Smooth muscle cell (in vitro differentiated cells): Measurements from ENCODE around the gene SLC25A6. TPM values are rescaled to one million over a fixed set of nuclear protein-coding genes. Genes with fewer than 3 reads are reported as not detected.
"Not testable (repeated sequence)": the region's sequence is repeated elsewhere in the genome, so short reads cannot be mapped to it uniquely, and the experiment has no call there.

Source experiments
- DNase-seq: peaks from one replicate; lab custom pipeline; 2025; ENCODE audit not compliant: unreplicated experiment; lab: John Stamatoyannopoulos, UW
- H2AFZ ChIP-seq: fragments of 200-600 bp; sonication (generic); 2 replicates; pipeline ENCODE4 v1.6.0; 2016; ENCODE audit warnings: antibody characterized with exemption, low read depth, mild to moderate bottlenecking
- H3F3A ChIP-seq: fragments of 200-600 bp; sonication (generic); 2 replicates; pipeline ENCODE4 v1.6.0; 2017; ENCODE audit warnings: antibody characterized with exemption, low read depth
- H3K27ac ChIP-seq: fragments of 200-600 bp; sonication (generic); 2 replicates; pipeline ENCODE4 v1.5.1; 2016; ENCODE audit warnings: low read depth, mild to moderate bottlenecking
- H3K27me3 ChIP-seq: fragments of 200-600 bp; sonication (generic); 2 replicates; pipeline ENCODE4 v1.6.1; 2016; ENCODE audit warnings: low read depth, mild to moderate bottlenecking
- H3K36me3 ChIP-seq: fragments of 200-600 bp; sonication (generic); 2 replicates; pipeline ENCODE4 v1.5.1; 2016; ENCODE audit warnings: low read depth
- H3K4me1 ChIP-seq: fragments of 200-600 bp; sonication (generic); 2 replicates; pipeline ENCODE4 v1.5.1; 2016; ENCODE audit warnings: low read depth
- H3K4me2 ChIP-seq: fragments of 200-600 bp; sonication (generic); 2 replicates; pipeline ENCODE4 v1.6.0; 2016; ENCODE audit warnings: mild to moderate bottlenecking
- H3K4me3 ChIP-seq: fragments of 200-600 bp; sonication (generic); 2 replicates; pipeline ENCODE4 v1.5.1; 2016; ENCODE audit warnings: mild to moderate bottlenecking
- H3K79me2 ChIP-seq: fragments of 200-600 bp; sonication (generic); 2 replicates; pipeline ENCODE4 v1.6.0; 2016; ENCODE audit warnings: low read depth, mild to moderate bottlenecking
- H3K9ac ChIP-seq: fragments of 200-600 bp; sonication (generic); 2 replicates; pipeline ENCODE4 v1.6.0; 2016; ENCODE audit warnings: low read depth
- H3K9me3 ChIP-seq: fragments of 200-600 bp; sonication (generic); replicated peaks from 2 replicates; pipeline ENCODE4 v1.5.1; 2016; ENCODE audit warnings: low read depth
- H4K20me1 ChIP-seq: fragments of 200-600 bp; sonication (generic); 2 replicates; pipeline ENCODE4 v1.6.0; 2016; ENCODE audit warnings: low read depth
- WGBS: methylation state at CpG from one replicate; pipeline ENCODE4 v1.1.7; 2016; ENCODE audit warnings: low lambda C conversion rate; 5-methylcytosine and 5-hydroxymethylcytosine counted together
- polyA plus RNA-seq: library from polyadenylated mRNA; unstranded; fragments of >200 nt; fragmentation: Nextera tagmentation; extraction: Ambion mirVana; gene quantifications from 2 replicates; pipeline ENCODE4 v1.2.1, GENCODE V29; 2016
- total RNA-seq: library from RNA; depleted of rRNA; stranded (reverse); fragments of >200 nt; gene quantifications from 2 replicates; pipeline ENCODE4 v1.2.3, GENCODE V29; 2014
- TF ChIP-seq, protein P1 (sequence below): fragments of 200-600 bp; sonication (generic); IDR thresholded peaks from 2 replicates; pipeline ENCODE4 v1.5.1; 2017; ENCODE audit warnings: borderline replicate concordance, mild to moderate bottlenecking, antibody characterized with exemption; ENCODE audit not compliant: insufficient read depth, poor library complexity, severe bottlenecking

SLC25A6 gene
- total and polyA plus RNA-seq, 2 experiments from 2014 or later, result 160 to 288 TPM

DNA sequence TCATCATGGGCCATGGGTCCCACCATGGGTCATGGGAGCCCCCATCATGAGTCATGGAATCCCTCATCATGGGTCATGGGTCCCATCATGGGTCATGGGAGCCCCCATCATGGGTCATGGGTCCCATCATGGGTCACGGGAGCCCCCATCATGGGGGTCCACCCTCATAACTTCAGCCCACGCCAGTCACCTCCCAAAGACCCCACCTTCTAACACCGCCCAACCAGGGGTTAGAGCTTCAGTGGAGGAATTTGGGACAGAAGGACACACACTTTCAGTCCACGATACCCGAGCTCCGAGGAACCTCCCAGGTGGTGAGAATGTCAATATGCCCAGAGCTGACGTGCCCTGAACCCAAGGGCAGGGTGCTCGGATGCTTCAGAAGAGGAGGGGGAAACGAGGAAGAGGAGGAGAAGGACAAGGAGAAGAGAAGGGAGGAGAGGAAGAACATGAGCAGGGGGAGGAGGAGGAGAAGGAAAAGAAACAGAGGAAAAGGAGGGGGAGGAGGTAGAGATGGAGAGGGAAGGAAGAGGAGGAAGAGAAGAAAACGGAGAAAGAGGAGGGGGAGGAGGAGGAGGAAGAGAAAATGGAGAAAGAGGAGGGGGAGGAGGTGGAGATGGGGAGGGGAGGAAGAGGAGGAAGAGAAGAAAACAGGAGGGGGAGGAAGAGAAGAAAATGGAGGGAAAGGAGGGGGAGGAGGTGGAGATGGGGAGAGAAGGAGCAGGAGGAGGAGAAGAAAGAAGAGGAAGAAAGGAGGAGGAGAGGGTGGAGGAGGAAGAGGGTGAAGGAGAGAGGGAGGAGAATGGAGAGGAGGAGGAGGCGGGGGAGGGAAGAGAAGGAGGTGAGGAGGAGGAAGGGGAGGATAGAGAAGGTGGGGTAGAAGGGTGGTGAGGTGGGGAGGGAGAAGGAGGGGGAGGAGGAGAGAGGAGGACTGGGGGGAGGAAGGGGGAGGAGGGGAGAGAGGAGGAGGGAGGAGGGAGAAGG is 37.6 kb downstream of the SLC25A6 start:
- no peak overlapping the region for H3K4me2 ChIP-seq
- H3K4me1 ChIP-seq, result peaks cover 7% of the 10 kb centered on the region
- 92% methylated on average over 10 of the region's 11 CpGs for WGBS
- H3K36me3 ChIP-seq, result peaks cover 6% of the 10 kb centered on the region
- H3K79me2 ChIP-seq, result no peaks in the 10 kb centered on the region
- peaks cover 8% of the 10 kb centered on the region for H3K9me3 ChIP-seq
- H3F3A ChIP-seq, result peaks cover 10% of the 10 kb centered on the region
- no peaks in the 10 kb centered on the region for H3K27me3 ChIP-seq
- no peaks in the 10 kb centered on the region for H4K20me1 ChIP-seq
- H3K27ac ChIP-seq, result no peak overlapping the region
- H3K9ac ChIP-seq, result no peak overlapping the region
- no peak overlapping the region for H2AFZ ChIP-seq
- H3K4me3 ChIP-seq, result no peak overlapping the region
- no peak for DNase-seq
- TF ChIP-seq, protein P1, sequence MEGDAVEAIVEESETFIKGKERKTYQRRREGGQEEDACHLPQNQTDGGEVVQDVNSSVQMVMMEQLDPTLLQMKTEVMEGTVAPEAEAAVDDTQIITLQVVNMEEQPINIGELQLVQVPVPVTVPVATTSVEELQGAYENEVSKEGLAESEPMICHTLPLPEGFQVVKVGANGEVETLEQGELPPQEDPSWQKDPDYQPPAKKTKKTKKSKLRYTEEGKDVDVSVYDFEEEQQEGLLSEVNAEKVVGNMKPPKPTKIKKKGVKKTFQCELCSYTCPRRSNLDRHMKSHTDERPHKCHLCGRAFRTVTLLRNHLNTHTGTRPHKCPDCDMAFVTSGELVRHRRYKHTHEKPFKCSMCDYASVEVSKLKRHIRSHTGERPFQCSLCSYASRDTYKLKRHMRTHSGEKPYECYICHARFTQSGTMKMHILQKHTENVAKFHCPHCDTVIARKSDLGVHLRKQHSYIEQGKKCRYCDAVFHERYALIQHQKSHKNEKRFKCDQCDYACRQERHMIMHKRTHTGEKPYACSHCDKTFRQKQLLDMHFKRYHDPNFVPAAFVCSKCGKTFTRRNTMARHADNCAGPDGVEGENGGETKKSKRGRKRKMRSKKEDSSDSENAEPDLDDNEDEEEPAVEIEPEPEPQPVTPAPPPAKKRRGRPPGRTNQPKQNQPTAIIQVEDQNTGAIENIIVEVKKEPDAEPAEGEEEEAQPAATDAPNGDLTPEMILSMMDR, result no peak

DNA sequence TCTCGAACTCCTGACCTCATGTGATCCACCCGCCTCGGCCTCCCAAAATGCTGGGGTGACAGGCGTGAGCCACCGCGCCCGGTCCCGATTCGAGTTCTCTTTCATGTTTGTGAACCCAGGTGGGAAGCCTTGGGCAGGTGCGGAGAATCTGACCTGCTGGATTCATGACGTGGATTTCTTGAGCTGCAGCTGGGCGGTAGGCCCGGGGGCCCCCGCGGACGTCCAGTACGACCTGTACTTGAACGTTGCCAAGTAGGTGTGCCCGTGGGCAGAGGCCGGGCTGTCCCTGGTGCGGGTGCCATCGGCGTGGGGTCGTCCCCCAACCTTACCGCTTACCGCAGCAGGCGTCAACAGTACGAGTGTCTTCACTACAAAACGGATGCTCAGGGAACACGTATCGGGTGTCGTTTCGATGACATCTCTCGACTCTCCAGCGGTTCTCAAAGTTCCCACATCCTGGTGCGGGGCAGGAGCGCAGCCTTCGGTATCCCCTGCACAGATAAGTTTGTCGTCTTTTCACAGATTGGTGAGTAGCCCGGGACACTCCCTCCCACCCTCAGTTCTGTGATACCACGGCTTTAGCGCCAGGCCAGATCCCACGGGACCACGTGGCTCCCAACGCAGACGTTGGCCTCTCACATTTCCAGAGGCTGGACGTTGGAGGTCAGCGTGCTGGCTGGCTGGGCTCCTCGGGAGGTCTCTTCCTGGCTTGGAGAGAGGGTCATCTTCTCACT is 39.8 kb downstream of the SLC25A6 start:
- 96% methylated on average over 49 of the region's 49 CpGs for WGBS
- H3K36me3 ChIP-seq, result no peaks in the 10 kb centered on the region
- H3F3A ChIP-seq, result peaks cover 9% of the 10 kb centered on the region
- DNase-seq, result no peak
- H3K27ac ChIP-seq, result no peak overlapping the region
- H2AFZ ChIP-seq, result no peak overlapping the region
- H4K20me1 ChIP-seq, result no peaks in the 10 kb centered on the region
- H3K27me3 ChIP-seq, result no peaks in the 10 kb centered on the region
- H3K9ac ChIP-seq, result no peak overlapping the region
- H3K79me2 ChIP-seq, result no peaks in the 10 kb centered on the region
- H3K4me3 ChIP-seq, result no peak overlapping the region
- H3K4me2 ChIP-seq, result no peak overlapping the region
- TF ChIP-seq, protein P1, result no peak
- H3K4me1 ChIP-seq, result peaks cover 7% of the 10 kb centered on the region
- H3K9me3 ChIP-seq, result no peaks in the 10 kb centered on the region

DNA sequence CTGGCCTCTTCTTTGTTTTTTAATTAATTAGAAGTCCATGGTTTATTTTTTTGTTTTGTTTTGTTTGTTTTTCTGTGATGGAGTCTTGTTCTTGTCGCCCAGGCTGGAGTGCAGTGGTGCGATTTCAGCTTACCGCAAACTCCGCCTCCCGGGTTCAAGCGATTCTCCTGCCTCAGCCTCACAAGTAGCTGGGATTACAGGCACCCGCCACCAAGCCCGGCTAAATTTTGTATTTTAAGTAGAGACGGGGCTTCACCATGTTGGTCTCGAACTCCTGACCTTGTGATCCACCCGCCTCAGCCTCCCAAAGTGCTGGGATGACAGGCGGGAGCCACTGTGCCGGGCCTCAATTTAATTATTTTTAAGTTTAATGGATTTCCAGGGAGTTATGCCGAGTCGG is 42.3 kb downstream of the SLC25A6 start:
- WGBS, result 97% methylated on average over 15 of the region's 15 CpGs

DNA sequence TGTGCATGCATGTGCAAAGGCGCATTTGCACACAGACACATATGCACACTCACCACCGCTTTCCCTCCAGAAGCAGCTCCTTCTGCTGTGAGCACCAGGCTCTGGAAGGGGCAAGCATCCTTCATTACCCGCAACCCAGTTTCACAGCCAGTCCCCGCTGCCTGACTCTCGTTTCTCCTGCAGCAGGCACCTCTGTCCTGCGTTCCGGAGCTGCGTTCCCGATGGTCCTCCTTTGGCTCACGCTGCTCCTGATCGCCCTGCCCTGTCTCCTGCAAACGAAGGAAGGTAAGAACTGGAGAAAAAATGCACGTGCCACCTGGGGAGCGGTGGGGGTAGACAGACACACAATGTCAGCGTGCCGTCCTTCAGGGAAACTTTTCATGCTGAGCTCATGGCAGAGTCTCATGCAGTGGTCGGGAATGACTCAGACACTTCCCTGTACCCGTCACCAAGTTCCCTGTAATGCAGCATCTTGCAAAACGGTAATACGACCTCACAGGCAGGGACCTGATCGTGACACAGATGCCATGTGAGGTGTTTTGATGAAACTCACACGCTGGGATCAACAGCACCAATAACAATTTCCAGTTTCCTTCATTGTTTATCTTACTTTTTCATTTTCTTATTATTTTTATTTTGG is 50.2 kb downstream of the SLC25A6 start:
- Histone ChIP-seq H3K4me2 (no peak overlapping the region), H3K27me3 (no peaks in the 10 kb centered on the region), H3K9ac (no peak overlapping the region), H3K9me3 (peaks cover 5% of the 10 kb centered on the region), H3K27ac (no peak overlapping the region), H3K36me3 (no peaks in the 10 kb centered on the region), H3K79me2 (no peaks in the 10 kb centered on the region), H3K4me3 (no peak overlapping the region), H3F3A (peaks cover 8% of the 10 kb centered on the region), H2AFZ (no peak overlapping the region), H3K4me1 (no peaks in the 10 kb centered on the region), H4K20me1 (no peaks in the 10 kb centered on the region)
- DNase-seq, result no peak
- WGBS, result 88% methylated on average over 22 of the region's 22 CpGs
- TF ChIP-seq, protein P1, result no peak

More for the DNA sequence above, 42.3 kb downstream of the SLC25A6 start:
- H2AFZ ChIP-seq, H3K27me3 ChIP-seq, H3K4me1 ChIP-seq, H3K79me2 ChIP-seq, H3K4me3 ChIP-seq, H3K9me3 ChIP-seq, H4K20me1 ChIP-seq, H3K4me2 ChIP-seq, H3K27ac ChIP-seq, DNase-seq, H3K36me3 ChIP-seq, H3F3A ChIP-seq, H3K9ac ChIP-seq: not testable (repeated sequence)
